CD1c-positive myeloid dendritic cell (primary cell): ENCODE data around the gene CLNK.

Experiments
- DNase-seq: peaks from one replicate; pipeline ENCODE4 v3.0.0-alpha.2; 2016; ENCODE audit errors: extremely low spot score

The CLNK gene

GRCh38 chr4:10456260-10456594 lies 228.3 kb downstream of the CLNK start:
- DNase-seq = no peak

GRCh38 chr4:10455133-10455532 lies 229.4 kb downstream of the CLNK start:
- DNase-seq = no peak

DNA sequence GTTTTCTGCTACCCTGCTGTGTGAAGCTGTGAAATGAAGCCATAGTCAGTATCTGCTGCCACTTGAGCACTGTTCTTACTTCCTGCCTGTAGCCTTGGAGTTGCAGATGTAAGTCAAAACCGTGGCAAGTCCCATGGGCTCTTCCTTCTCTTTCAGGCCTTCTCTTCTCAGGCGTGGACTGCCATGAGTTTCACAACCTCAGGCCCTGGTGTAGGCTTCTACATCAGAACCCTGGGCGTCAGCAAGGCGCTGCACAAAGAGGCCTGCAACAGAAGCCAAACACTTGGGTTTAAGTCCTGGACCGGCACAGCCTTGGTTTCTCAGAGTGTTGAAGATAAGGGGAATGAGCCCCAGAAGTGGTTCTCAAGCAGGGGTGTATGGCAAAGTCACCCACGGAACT lies 229.8 kb downstream of the CLNK start:
- DNase-seq = no peak

DNA sequence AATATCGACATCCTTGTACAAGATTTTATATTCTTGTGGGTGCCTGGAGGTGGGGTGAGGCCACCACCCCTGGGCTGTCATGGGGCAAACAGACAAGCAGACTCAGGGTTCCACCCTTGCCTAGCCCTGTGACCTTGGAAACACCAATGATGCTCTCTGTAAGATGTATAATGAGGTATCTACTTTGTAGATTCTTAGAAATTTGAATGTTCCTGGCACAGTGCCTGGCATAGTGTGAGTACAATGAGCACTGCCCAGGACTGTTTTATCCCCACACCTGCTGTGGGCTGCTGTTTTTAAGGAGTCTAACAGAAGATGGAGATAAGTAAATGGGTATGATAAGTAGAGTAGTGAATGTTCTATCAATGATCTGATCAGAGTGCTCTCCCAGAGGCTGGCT lies 230.4 kb downstream of the CLNK start:
- DNase-seq = no peak

GRCh38 chr4:10448991-10449390 lies 235.6 kb downstream of the CLNK start:
- DNase-seq = no peak

GRCh38 chr4:10442976-10443375 lies 241.6 kb downstream of the CLNK start:
- no peak for DNase-seq

- no peak for DNase-seq
Observed at GRCh38 chr4:10441512-10441911, 243.1 kb downstream of the CLNK start.

GRCh38 chr4:10438924-10439323 lies 245.6 kb downstream of the CLNK start:
- no peak for DNase-seq

- DNase-seq = no peak
Observed at GRCh38 chr4:10437735-10438134, 246.8 kb downstream of the CLNK start.
